Activated CD4-positive, alpha-beta T cell treated with anti-CD3 and anti-CD28 coated beads, Interleukin-2, Interleukin-4, amounts not matched to agents 100 ng/mL and 50 ng/mL, durations not matched to agents 16 hours and 8 hours (primary cell): ENCODE results near the gene GPR25.

Source experiments
- DNase-seq: peaks from one replicate; pipeline ENCODE4 v3.0.0-alpha.2; 2020; ENCODE audit warnings: low spot score

GPR25 gene

GRCh38 chr1:200894712-200895442 lies 22.1 kb downstream of the GPR25 start, which contains the start of gene INAVA:
Gene INAVA (plus strand): TSS chr1:200894900. CDS start chr1:200898401, 3,501 bp downstream.
- DNase-seq = no peak

- no peak for DNase-seq
These were observed 22.6 kb downstream of the GPR25 start for GRCh38 chr1:200895443-200895789.

GRCh38 chr1:200895801-200896530 lies 23.2 kb downstream of the GPR25 start:
- DNase-seq = no peak

GRCh38 chr1:200896531-200897196 lies 23.9 kb downstream of the GPR25 start:
- no peak for DNase-seq

GRCh38 chr1:200897259-200897658 lies 24.5 kb downstream of the GPR25 start:
- DNase-seq = no peak

GRCh38 chr1:200899015-200899386 lies 26.2 kb downstream of the GPR25 start:
- DNase-seq = no peak

- DNase-seq = no peak
These were observed 26.7 kb downstream of the GPR25 start for GRCh38 chr1:200899451-200899915.

- no peak for DNase-seq
These were observed 27.4 kb downstream of the GPR25 start for GRCh38 chr1:200899954-200900867.

GRCh38 chr1:200900877-200901276 lies 28.1 kb downstream of the GPR25 start:
- DNase-seq = no peak

GRCh38 chr1:200901350-200901749 lies 28.6 kb downstream of the GPR25 start:
- DNase-seq = no peak

- no peak for DNase-seq
These were observed 29.1 kb downstream of the GPR25 start for GRCh38 chr1:200901796-200902444.

- DNase-seq = no peak
These were observed 31.0 kb downstream of the GPR25 start for GRCh38 chr1:200903793-200904192.

- DNase-seq = no peak
These were observed 32.0 kb downstream of the GPR25 start for GRCh38 chr1:200904772-200905171.

- peak; percentile 80 for DNase-seq
These were observed 32.8 kb downstream of the GPR25 start for GRCh38 chr1:200905411-200906052.

- no peak for DNase-seq
These were observed 33.7 kb downstream of the GPR25 start for GRCh38 chr1:200906491-200906890.

GRCh38 chr1:200907611-200908097 lies 34.9 kb downstream of the GPR25 start:
- no peak for DNase-seq

GRCh38 chr1:200908191-200908868 lies 35.5 kb downstream of the GPR25 start:
- no peak for DNase-seq

GRCh38 chr1:200909071-200909470 lies 36.3 kb downstream of the GPR25 start:
- DNase-seq = no peak

GRCh38 chr1:200909757-200910239 lies 37.0 kb downstream of the GPR25 start:
- DNase-seq = no peak

GRCh38 chr1:200911361-200911760 lies 38.6 kb downstream of the GPR25 start:
- DNase-seq = no peak
